DMS79 treated with DMSO at 0.1 percent for 48 hours (cell line): ENCODE data around the gene STARD9.
A peak's percentile ranks its signal among the peaks of the same experiment; 100 is the strongest.

Experiments
- DNase-seq: peaks from one replicate; lab custom pipeline; 2025; lab: John Stamatoyannopoulos, UW

STARD9 gene

DNA sequence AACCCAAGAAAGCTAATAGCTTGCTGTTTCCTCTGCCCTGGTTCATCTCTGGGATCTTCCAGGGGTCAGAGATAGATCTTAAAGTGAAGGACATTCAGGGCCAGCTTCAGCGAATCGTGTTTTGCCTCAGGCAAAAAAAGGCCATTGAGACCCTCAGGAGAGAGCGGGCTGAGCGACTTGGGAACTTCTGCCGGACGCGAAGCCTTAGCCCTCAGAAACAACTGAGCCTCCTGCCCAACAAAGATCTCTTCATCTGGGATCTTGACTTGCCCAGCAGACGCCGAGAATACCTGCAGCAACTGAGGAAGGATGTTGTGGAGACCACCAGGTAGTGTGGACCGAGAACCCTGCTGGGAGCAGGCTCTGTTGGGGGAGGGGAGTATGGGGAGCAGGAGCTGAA, 119.0 kb downstream of the STARD9 start:
- DNase-seq, result no peak

GRCh38 chr15:42695527-42696071, 120.2 kb downstream of the STARD9 start:
- DNase-seq, result no peak

DNA sequence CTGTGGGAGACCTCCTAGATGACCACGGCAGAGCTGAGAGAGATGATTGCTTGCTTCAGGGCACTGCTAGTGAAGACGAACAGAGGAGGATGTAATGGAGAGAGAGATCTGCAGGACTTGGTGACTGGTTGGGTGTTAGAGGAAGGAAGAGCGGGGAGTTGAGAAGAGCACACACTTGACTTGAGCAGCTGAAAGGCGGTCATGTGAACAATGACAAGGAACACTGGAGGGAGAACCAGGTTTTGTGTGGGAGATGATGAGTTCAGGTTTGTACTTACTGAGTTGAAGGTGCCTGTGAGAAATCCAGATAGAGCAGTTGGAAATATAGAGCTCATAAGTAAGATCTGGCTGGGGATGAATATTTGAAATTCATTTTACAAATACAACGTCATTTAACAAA, 121.2 kb downstream of the STARD9 start:
- DNase-seq, result no peak

DNA sequence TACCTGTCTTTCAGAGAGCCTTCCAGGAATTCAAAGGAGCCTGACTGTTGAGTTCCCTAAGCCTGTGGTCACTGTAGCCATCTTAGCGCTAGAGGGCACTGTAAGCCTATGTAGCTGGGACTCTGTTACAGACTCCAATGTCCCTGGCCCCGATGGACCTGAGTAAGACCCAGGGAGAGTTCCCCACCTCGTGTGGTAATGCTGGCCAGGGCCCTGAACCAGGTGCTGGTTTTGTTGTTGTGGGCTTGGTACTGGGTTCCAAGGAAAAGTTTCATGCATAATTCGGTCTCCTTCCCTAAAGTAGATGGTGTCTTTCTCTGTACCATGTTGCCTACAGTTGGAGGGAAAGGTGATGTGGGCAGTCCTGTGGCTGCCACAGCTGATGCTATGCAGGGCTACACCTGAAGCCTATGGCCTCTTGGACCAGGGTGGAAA, 129.1 kb downstream of the STARD9 start:
- no peak for DNase-seq

DNA sequence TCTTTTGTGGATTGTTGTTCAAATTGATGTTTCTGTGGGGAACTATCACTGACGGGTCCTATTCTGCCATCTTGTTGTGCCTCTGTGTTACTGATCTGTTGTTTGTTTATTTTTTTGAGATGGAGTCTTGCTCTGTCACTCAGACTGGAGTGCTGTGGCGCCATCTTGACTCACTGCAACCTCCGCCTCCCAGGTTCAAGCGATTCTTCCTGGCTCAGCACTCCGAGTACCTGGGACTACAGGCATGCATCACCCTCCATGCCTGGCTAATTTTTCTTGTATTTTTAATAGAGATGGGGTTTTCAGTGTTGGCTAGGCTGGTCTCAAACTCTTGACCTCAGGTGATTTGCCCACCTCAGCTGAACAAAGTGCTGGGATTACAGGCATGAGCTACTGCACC, 129.9 kb downstream of the STARD9 start:
- DNase-seq, result no peak

- no peak for DNase-seq
These were observed 131.7 kb downstream of the STARD9 start for GRCh38 chr15:42707068-42707467.

GRCh38 chr15:42707873-42708544, 132.6 kb downstream of the STARD9 start:
- no peak for DNase-seq

DNA sequence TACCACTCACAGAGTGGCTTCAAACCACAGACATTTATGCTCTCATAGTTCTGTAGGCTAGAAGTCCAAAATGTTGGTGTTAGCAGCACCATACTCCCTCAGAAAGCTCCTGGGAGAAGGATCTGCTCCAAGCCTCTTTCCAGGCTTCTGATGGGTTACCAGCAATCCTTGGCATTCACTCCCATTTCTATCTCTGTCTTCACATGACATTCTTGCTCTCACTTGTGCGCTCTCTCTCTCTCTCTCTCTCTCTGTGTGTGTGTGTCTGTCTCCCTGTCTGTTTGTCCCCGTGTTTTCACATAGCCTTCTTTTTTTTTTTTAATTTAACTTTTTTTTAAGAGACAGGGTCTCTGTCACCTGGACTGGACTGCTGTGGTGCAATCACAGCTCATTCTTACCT, 135.3 kb downstream of the STARD9 start:
- DNase-seq, result no peak

GRCh38 chr15:42711746-42712145, 136.3 kb downstream of the STARD9 start:
- DNase-seq, result no peak

- DNase-seq, result no peak
These were observed 137.2 kb downstream of the STARD9 start for GRCh38 chr15:42712584-42712983.

GRCh38 chr15:42716125-42716524, 140.7 kb downstream of the STARD9 start:
- DNase-seq, result no peak

DNA sequence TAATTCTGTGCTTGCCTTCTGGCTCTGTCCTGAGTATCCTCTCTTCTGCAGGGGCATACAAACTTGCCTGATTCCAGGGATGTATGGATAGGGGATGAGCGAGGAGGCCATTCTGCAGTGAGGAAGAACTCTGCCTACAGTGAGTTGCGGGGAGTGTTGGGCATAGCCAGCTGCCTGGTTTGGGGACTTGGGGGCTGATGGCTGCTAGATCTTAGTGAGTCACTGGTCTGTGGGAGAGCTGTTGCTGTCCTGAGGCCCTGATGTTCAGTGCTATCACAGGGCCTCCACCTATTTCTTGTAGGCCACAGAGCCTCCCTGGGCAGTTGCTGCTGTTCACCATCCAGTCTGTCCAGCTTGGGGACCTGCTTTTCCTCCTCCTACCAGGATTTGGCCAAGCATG, 141.2 kb downstream of the STARD9 start:
- DNase-seq, result no peak

DNA sequence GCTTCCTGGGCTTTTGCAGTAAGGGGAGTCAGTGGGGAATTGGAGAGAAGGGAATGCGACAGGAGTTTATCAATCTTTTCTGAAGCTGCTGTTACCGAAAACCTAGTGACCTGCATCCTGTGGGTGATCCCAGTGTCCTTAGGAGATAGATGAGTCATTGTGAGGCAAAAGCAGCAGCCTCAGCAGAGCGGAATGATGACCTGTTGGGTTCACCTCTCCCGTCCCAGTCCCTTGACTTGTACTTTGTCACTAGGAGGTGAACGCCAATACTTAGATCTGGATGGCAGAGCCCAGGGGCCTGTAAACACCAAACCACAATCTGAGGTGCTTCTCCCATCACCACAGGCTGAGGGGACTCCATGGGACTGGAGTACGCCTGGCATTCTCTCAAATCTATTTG, 143.6 kb downstream of the STARD9 start:
- no peak for DNase-seq

- no peak for DNase-seq
These were observed 144.7 kb downstream of the STARD9 start for GRCh38 chr15:42720071-42720470.

DNA sequence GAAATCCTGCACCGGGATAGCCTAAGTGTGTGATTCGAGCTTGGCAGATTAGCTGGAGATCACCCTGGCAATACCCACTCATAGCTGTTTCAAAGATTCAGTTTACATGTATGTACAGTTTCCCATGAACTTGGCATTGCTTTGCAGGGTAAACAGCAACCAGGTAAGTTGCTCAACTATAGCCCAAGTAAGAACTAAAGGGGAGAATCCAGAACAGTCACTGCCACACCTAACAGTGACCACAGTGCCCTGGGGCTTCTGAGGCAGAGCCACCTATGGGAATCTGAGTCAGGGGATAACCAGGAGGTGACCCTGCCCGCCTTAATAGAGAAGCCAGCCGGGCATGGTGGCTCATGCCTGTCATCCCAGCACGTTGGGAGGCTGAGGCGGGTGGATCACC, 145.6 kb downstream of the STARD9 start:
- DNase-seq, result no peak

- no peak for DNase-seq
These were observed 146.5 kb downstream of the STARD9 start for GRCh38 chr15:42721916-42722315.

DNA sequence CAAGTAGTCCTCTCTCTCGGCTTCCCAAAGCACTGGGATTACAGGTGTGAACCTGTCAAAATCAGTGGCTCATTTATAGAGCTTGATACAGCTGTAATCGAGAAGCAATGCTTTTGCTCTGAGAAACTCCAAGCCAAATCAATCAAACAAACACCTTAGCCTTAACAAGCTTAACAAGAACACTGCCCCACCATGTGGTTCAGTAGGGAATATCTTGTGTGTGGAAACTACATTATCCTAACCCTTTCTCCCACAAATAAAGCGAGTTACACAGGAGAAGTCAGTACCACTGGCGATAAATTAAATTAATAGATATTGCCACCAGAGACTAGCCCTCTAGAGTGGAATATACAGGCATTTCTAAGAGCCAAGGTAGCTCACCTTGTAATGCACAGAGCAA, 147.7 kb downstream of the STARD9 start:
- no peak for DNase-seq

GRCh38 chr15:42724276-42724675, 148.9 kb downstream of the STARD9 start:
- DNase-seq, result no peak

- no peak for DNase-seq
These were observed 150.0 kb downstream of the STARD9 start for GRCh38 chr15:42725331-42725903.

- DNase-seq, result peak; percentile 13
These were observed 150.7 kb downstream of the STARD9 start for GRCh38 chr15:42726114-42726513.

DNA sequence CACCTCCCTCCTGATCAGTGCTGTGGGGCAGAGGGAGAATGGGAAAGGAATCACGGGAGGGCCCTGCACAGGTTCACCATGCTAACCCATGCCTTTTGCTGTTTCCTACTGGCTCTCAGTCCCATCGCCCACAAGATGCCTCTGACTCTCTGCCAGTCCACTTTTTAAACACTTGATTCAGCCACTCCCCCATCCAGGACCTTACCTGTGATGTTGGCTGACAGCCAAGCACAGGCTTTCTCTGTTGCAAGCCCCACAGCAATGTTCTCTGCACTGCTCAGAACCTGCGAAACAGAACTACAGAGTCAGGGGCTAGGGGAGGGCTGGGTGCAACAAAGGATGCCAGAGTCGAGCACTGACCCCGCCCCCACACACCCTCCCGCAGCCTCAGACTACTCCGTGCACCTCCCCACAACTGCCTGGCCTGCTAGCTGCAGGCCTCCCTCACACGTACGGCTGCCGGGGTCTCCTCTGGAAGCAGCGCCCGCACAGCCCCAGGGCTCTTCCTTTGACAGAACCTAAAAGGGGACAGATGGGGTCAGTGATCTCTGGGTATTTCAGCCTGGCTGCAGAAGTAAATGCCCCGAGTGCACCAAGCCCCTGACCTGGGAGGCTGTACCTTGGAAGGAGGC, 152.5 kb downstream of the STARD9 start:
- DNase-seq, result peak; percentile 81

- DNase-seq, result no peak
These were observed 153.2 kb downstream of the STARD9 start for GRCh38 chr15:42728560-42728959.

- DNase-seq, result no peak
These were observed 153.6 kb downstream of the STARD9 start for GRCh38 chr15:42728972-42729371.
